Adrenal gland (tissue), 12 donors: Measurements from ENCODE around the gene HLA-DQB2. TPM values are rescaled to one million over a fixed set of nuclear protein-coding genes. Genes with fewer than 3 reads are reported as not detected.

Source experiments
- DNase-seq, 7 donors: peaks; one replicate each; pipeline ENCODE4 v3.0.0-alpha.2; 2019 to 2020
- H3K27ac ChIP-seq, 5 donors: fragments of 200-600 bp; sonication (generic) in 4 of 5; 1 replicate in 3 of 5; 2 replicates in 2 of 5; pipeline versions ENCODE4 v1.5.1 to v1.8.0; 2016 to 2020; ENCODE audit warnings: mild to moderate bottlenecking in 1 of 5
- H3K27me3 ChIP-seq: fragments of 200-600 bp; 2 replicates; pipeline ENCODE4 v1.8.0; 2021
- H3K36me3 ChIP-seq, 2 donors: fragments of 200-600 bp; replicated peaks in 1 of 2; 1 replicate in 1 of 2; 2 replicates in 1 of 2; pipeline versions ENCODE4 v1.5.1 to v1.8.0; 2018 to 2022
- H3K4me1 ChIP-seq, 2 donors: fragments of 200-600 bp; replicated peaks in 1 of 2; 1 replicate in 1 of 2; 2 replicates in 1 of 2; pipeline versions ENCODE4 v1.5.1 to v1.8.0; 2018 to 2021
- H3K4me3 ChIP-seq, 4 donors: fragments of 200-600 bp; sonication (generic) in 3 of 4; one replicate each; pipeline ENCODE4 v1.5.1; 2016 to 2018
- H3K9me3 ChIP-seq, 3 donors: fragments of 200-600 bp; sonication (generic) in 1 of 3; replicated peaks in 1 of 3; 1 replicate in 2 of 3; 2 replicates in 1 of 3; pipeline versions ENCODE4 v1.5.1 to v1.8.0; 2016 to 2021
- CTCF ChIP-seq, 6 experiments: fragments of 450-650 bp in 4 of 6; fragments of 200-600 bp in 2 of 6; sonication (generic) in 1 of 6; IDR thresholded peaks; 1 replicate in 5 of 6; 2 replicates in 1 of 6; pipeline versions ENCODE4 v1.5.1 to v1.8.0; 2016 to 2021; ENCODE audit warnings: antibody characterized with exemption in 6 of 6, mild to moderate bottlenecking in 2 of 6, moderate library complexity in 1 of 6
- POLR2A ChIP-seq, 2 donors: fragments of 450-650 bp; IDR thresholded peaks; one replicate each; pipeline ENCODE4 v1.6.1; 2017; ENCODE audit warnings: antibody characterized with exemption in 2 of 2, mild to moderate bottlenecking in 2 of 2, moderate library complexity in 1 of 2
- WGBS, 4 donors: extraction: QIAGEN DNeasy Blood & Tissue Kit in 2 of 4; methylation state at CpG; one replicate each; pipeline versions ENCODE4 v1.1.5 to v1.1.7; 2013 to 2017; 5-methylcytosine and 5-hydroxymethylcytosine counted together
- intact Hi-C, 2 donors: fragments of 100-400 bp; cut with DNase I; formaldehyde crosslinking; loops; one replicate each; pipeline versions ENCODE4 v1.14.1 to v1.15.0; 2022 to 2023
- polyA plus RNA-seq, 3 donors: library from polyadenylated mRNA; stranded (reverse); fragments of 200-250 nt in 2 of 3; fragments of 350-450 nt in 1 of 3; fragmentation: Illumina TruSeq in 1 of 3; extraction: RNeasy Lipid Tissue Mini Kit (QIAGEN cat#74804) in 1 of 3; gene quantifications; one replicate each; pipeline ENCODE4 v1.2.3, GENCODE V29; 2013 to 2014
- total RNA-seq, 9 donors: library from RNA; depleted of rRNA in 4 of 9; stranded (reverse); fragments of >200 nt in 4 of 9; fragments of 120-200 nt in 1 of 9; fragmentation: NEBNext Ultra II Directional in 1 of 9; extraction: Animal tissue kit (Norgen Biotek cat#: 25700) in 1 of 9; gene quantifications; one replicate each; pipeline versions ENCODE4 v1.1.0 to v1.2.4, GENCODE V29; 2013 to 2023
- donor health status: healthy with polysubstance abuse.
- donor health status: Bipolar disorder and iron deficiency.
- donor health status: DM: yes; HTN: yes; CAD: no.
- donor health status: DM: no; HTN: no; CAD: no.
- donor health status: DM: no; HTN: no; CAD: no.
- donor health status: DM: yes; HTN: yes; CAD: no.

The HLA-DQB2 gene
- total and polyA plus RNA-seq, 12 donors, result 0.17 to 19.1 (median 2.6) TPM; not detected in 3

DNA sequence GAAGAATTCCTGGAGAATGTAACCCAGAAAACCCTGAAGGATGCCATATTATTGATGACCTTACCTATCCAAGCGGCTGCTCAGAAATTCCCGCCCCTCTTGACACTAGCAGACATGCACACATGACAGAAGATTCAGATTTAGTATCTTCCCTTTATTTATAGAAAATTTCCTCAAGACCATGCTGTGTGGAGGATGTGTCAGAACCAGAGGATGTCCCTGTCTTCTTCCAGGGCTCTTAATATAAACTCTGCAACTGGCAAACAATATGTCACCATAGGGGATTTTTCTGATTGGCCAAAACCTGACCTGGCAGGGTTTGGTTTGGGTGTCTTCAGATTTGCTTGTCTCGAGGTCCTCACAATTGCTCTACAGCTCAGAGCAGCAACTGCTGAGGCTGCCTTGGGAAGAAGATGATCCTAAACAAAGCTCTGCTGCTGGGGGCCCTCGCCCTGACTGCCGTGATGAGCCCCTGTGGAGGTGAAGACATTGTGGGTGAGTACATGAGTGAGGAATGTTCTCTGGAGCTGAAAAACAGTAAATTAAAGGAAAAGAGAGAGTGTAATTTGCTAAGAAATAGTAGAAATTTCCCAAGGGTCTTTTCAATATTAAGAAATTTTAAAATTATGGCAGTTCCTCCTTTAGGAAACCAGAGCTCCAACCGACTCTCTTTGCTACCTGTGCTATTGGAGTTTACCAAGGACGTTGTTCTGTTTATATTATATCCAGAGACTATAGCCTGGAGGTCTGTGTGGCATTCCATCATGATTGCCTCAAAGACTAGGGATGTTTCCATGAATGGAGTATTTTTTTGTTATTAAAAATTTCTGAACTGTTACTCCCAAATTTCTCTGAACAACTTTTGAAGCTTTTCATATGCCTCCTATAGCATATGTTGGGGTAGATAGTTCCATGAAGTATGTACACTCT is 22.0 kb downstream of the HLA-DQB2 start, which contains the start of gene HLA-DQA2:
Gene HLA-DQA2 (plus strand): TSS at position 361 of the 930 bp plus-strand sequence. CDS start 53 bp downstream, at position 414.
- Histone ChIP-seq H3K9me3 (no peaks in the 10 kb centered on the region), H3K36me3 (no peaks in the 10 kb centered on the region), H3K27ac (no peak within 1 kb of the TSS), H3K27me3 (no peaks in the 10 kb centered on the region), H3K4me3 (no peak within 1 kb of the TSS), H3K4me1 (no peaks in the 10 kb centered on the region)
- TF ChIP-seq POLR2A (IDR thresholded peaks at IDR 0.05) (no peak), CTCF (IDR thresholded peaks at IDR 0.05) (no peak)
- intact Hi-C loops, result no loop called here
- 69 to 72% (median 71%) methylated on average over 7 of the region's 7 CpGs for WGBS, 4 donors
- no peak for DNase-seq

- Histone ChIP-seq H3K4me1 (no peaks in the 10 kb centered on the region), H3K36me3 (no peaks in the 10 kb centered on the region), H3K9me3 (no peaks in the 10 kb centered on the region), H3K27ac (no peak overlapping the region), H3K4me3 (no peak overlapping the region), H3K27me3 (no peaks in the 10 kb centered on the region)
- no peak for DNase-seq
- TF ChIP-seq CTCF (IDR thresholded peaks at IDR 0.05), result no peak
- no peak for TF ChIP-seq POLR2A (IDR thresholded peaks at IDR 0.05)
- intact Hi-C loops, result no loop called here
- 33 to 58% (median 44%) methylated on average over 2 of the region's 2 CpGs for WGBS, 4 donors
Measured at GRCh38 chr6:32738126-32738525, 25.2 kb downstream of the HLA-DQB2 start.

DNA sequence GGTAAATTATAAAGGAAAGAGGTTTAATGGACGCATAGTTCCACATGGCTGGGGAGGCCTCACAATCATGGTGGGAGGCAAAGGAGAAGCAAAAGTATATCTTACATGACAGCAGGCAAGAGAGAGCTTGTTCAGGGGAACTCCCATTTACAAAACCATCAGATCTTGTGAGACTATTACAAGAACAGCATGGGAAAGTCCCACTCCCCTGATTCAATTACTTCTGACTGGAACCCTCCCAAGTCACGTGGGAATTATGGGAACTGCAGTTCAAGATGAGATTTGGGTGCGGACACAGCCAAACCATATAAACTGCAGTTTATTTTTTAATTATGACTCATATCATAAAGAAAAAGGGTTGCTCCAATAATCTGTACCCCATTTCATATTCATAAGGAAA is 44.5 kb downstream of the HLA-DQB2 start:
- Histone ChIP-seq H3K4me1 (no peaks in the 10 kb centered on the region), H3K27ac (no peak overlapping the region), H3K9me3 (no peaks in the 10 kb centered on the region), H3K27me3 (no peaks in the 10 kb centered on the region), H3K36me3 (no peaks in the 10 kb centered on the region), H3K4me3 (no peak overlapping the region)
- DNase-seq, result no peak
- WGBS, 4 donors, result 53 to 65% (median 61%) methylated on average over 3 of the region's 3 CpGs
- TF ChIP-seq CTCF (IDR thresholded peaks at IDR 0.05) (no peak), POLR2A (IDR thresholded peaks at IDR 0.05) (no peak)
- intact Hi-C loops, result loop anchor here in 1 of 2 donors (10.0 kb wide), 1 partner anchor 56 kb away; no protein-coding TSS in a partner anchor

- intact Hi-C loops, result loop anchor here in 1 of 2 donors (10.0 kb wide), 1 partner anchor 58 kb away; no protein-coding TSS in a partner anchor
- no peak for DNase-seq
Measured at GRCh38 chr6:32716396-32716795, 46.9 kb downstream of the HLA-DQB2 start.

More at GRCh38 chr6:32716396-32716795, 46.9 kb downstream of the HLA-DQB2 start:
- H3K27me3 ChIP-seq, result no peaks in the 10 kb centered on the region
- H3K27ac ChIP-seq, result no peak overlapping the region
- TF ChIP-seq CTCF (IDR thresholded peaks at IDR 0.05), result no peak
- no peak for TF ChIP-seq POLR2A (IDR thresholded peaks at IDR 0.05)
- no peaks in the 10 kb centered on the region for H3K9me3 ChIP-seq
- H3K36me3 ChIP-seq, result no peaks in the 10 kb centered on the region
- no peak overlapping the region for H3K4me3 ChIP-seq
- 86 to 95% (median 89%) methylated on average over 3 of the region's 3 CpGs for WGBS, 4 donors
- H3K4me1 ChIP-seq, result no peaks in the 10 kb centered on the region
